Common myeloid progenitor, CD34-positive (primary cell): ENCODE measurements around the gene RAPGEF6. TPM values are rescaled to one million over a fixed set of nuclear protein-coding genes. Genes with fewer than 3 reads are reported as not detected.
"Not testable (repeated sequence)": the region's sequence is repeated elsewhere in the genome, so short reads cannot be mapped to it uniquely, and the experiment has no call there.

ENCODE experiments used
- CTCF ChIA-PET: fragments of 350-600 bp; sonication (Branson Sonifier 250); formaldehyde crosslinking; loops from one replicate; lab custom pipeline; 2021; ENCODE audit warnings: antibody characterized with exemption; lab: Charles Lee
- POLR2A ChIA-PET: fragments of 350-600 bp; sonication (Branson Sonifier 250); formaldehyde crosslinking; loops from one replicate; lab custom pipeline; 2021; ENCODE audit warnings: antibody characterized with exemption; lab: Charles Lee
- DNase-seq, 3 donors: peaks; one replicate each; pipeline versions ENCODE4 v3.0.0 to v3.0.0-alpha.2; 2013
- H3K27ac ChIP-seq, 2 experiments: 1 replicate in 1 of 2; 2 replicates in 1 of 2; pipeline ENCODE4 v1.7.0; 2013; ENCODE audit warnings: inconsistent platforms in 2 of 2, low read length in 2 of 2, mild to moderate bottlenecking in 2 of 2, low read depth in 1 of 2, moderate library complexity in 1 of 2; ENCODE audit not compliant: severe bottlenecking in 2 of 2, insufficient read depth in 1 of 2, poor library complexity in 1 of 2
- H3K27me3 ChIP-seq, 5 experiments: replicated peaks in 2 of 5; 1 replicate in 3 of 5; 2 replicates in 2 of 5; pipeline versions ENCODE4 v1.6.1 to v1.7.0; 2013; ENCODE audit warnings: low read length in 4 of 5, mild to moderate bottlenecking in 2 of 5, moderate library complexity in 2 of 5, inconsistent platforms in 1 of 5; ENCODE audit not compliant: insufficient read depth in 5 of 5, control insufficient read depth in 4 of 5
- H3K36me3 ChIP-seq, 4 experiments: 1 replicate in 2 of 4; 2 replicates in 2 of 4; pipeline versions ENCODE4 v1.6.1 to v1.7.0; 2013; ENCODE audit warnings: low read length in 3 of 4, control low read depth in 1 of 4, mild to moderate bottlenecking in 1 of 4; ENCODE audit not compliant: control insufficient read depth in 4 of 4, insufficient read depth in 4 of 4
- H3K4me1 ChIP-seq, 4 experiments: 1 replicate in 3 of 4; 2 replicates in 1 of 4; pipeline versions ENCODE4 v1.6.1 to v1.7.1; 2013; ENCODE audit warnings: low read length in 3 of 4, mild to moderate bottlenecking in 3 of 4, control low read depth in 1 of 4, inconsistent platforms in 1 of 4, moderate library complexity in 1 of 4; ENCODE audit not compliant: control insufficient read depth in 4 of 4, insufficient read depth in 4 of 4; ENCODE audit errors: control extremely low read depth in 1 of 4
- H3K4me3 ChIP-seq, 7 experiments: 1 replicate in 4 of 7; 2 replicates in 3 of 7; pipeline versions ENCODE4 v1.5.1 to v1.7.0; 2013; ENCODE audit warnings: mild to moderate bottlenecking in 7 of 7, low read length in 6 of 7, moderate library complexity in 6 of 7, inconsistent platforms in 2 of 7, low read depth in 2 of 7, control low read depth in 1 of 7; ENCODE audit not compliant: insufficient read depth in 4 of 7, control insufficient read depth in 1 of 7; ENCODE audit errors: extremely low read depth in 1 of 7
- H3K9me3 ChIP-seq, 5 experiments: 1 replicate in 4 of 5; 2 replicates in 1 of 5; pipeline versions ENCODE4 v1.6.1 to v1.7.1; 2013; ENCODE audit warnings: low read length in 4 of 5, mild to moderate bottlenecking in 2 of 5, inconsistent platforms in 1 of 5, low read depth in 1 of 5, moderate library complexity in 1 of 5; ENCODE audit not compliant: control insufficient read depth in 4 of 5, insufficient read depth in 2 of 5; ENCODE audit errors: control extremely low read depth in 1 of 5
- WGBS: methylation state at CpG from one replicate; pipeline ENCODE4 v1.1.5; 2013; ENCODE audit not compliant: insufficient coverage; 5-methylcytosine and 5-hydroxymethylcytosine counted together
- polyA plus RNA-seq: library from polyadenylated mRNA; unstranded; fragments of 120-200 nt; gene quantifications from one replicate; pipeline ENCODE4 v1.2.1, GENCODE V29; 2013

RAPGEF6 gene
- polyA plus RNA-seq, result 17.5 TPM

- H3K36me3 ChIP-seq, result peaks cover 0 to 3% (median 0%) of the 10 kb centered on the region in 4 experiments
- peak within 1 kb of the TSS; percentile 98 to 99 for H3K27ac ChIP-seq
- DNase-seq, result peak; percentile 100
- POLR2A ChIA-PET, result interaction anchor here (1.2 kb wide), 1 partner anchor 19 kb away, joined by 4 read pairs; no protein-coding TSS in a partner anchor
- 0% methylated on average over 44 of the region's 55 CpGs for WGBS
- peaks cover 40 to 66% (median 47%) of the 10 kb centered on the region in 4 experiments for H3K4me1 ChIP-seq
- no peaks in the 10 kb centered on the region for H3K9me3 ChIP-seq
- no peaks in the 10 kb centered on the region for H3K27me3 ChIP-seq
- H3K4me3 ChIP-seq, result peak within 1 kb of the TSS; percentile 81 to 98 (median 89)
- CTCF ChIA-PET, result interaction anchor here (0.9 to 1.0 kb wide), 2 partner anchors 19 to 29 kb away, joined by 3 to 4 read pairs; no protein-coding TSS in a partner anchor
These were observed at the start of gene RAPGEF6 for GRCh38 chr5:131634996-131635683. TSS of gene RAPGEF6 (minus strand) at chr5:131635229. CDS start at chr5:131635030, 199 bp downstream.

- H3K4me3 ChIP-seq, result no peak overlapping the region
- POLR2A ChIA-PET, result no interaction called here
- no peaks in the 10 kb centered on the region for H3K27me3 ChIP-seq
- H3K9me3 ChIP-seq, result no peaks in the 10 kb centered on the region
- H3K27ac ChIP-seq, result peak overlapping the region in 1 of 2 experiments; percentile 43
- DNase-seq, result no peak
- CTCF ChIA-PET, result interaction anchor here (1.1 kb wide), 1 partner anchor 44 kb away, joined by 3 read pairs; no protein-coding TSS in a partner anchor
- peaks cover 4 to 35% (median 17%) of the 10 kb centered on the region in 4 experiments for H3K36me3 ChIP-seq
- H3K4me1 ChIP-seq, result peaks cover 10 to 18% (median 11%) of the 10 kb centered on the region in 4 experiments
These were observed 49.6 kb upstream of the RAPGEF6 start for GRCh38 chr5:131684595-131684994.

- WGBS, result no CpG with 5 or more reads among the region's 1 CpG
- Histone ChIP-seq H3K27ac (no peak overlapping the region), H3K36me3 (peaks cover 4 to 40% (median 18%) of the 10 kb centered on the region in 4 experiments), H3K9me3 (no peaks in the 10 kb centered on the region), H3K4me3 (no peak overlapping the region), H3K4me1 (peaks cover 10 to 18% (median 11%) of the 10 kb centered on the region in 4 experiments), H3K27me3 (no peaks in the 10 kb centered on the region)
- ChIA-PET POLR2A (interaction anchor here (0.6 kb wide), 1 partner anchor 28 kb away, joined by 3 read pairs; no protein-coding TSS in a partner anchor), CTCF (no interaction called here)
- no peak for DNase-seq
These were observed 49.0 kb upstream of the RAPGEF6 start for GRCh38 chr5:131684051-131684450.

GRCh38 chr5:131682826-131683225, 47.8 kb upstream of the RAPGEF6 start:
- ChIA-PET POLR2A (no interaction called here), CTCF (no interaction called here)
- Histone ChIP-seq H3K27me3 (no peaks in the 10 kb centered on the region), H3K4me1 (peaks cover 10 to 18% (median 11%) of the 10 kb centered on the region in 4 experiments), H3K36me3 (peaks cover 10 to 47% (median 21%) of the 10 kb centered on the region in 4 experiments), H3K4me3 (peak overlapping the region in 1 of 7 experiments; percentile 36), H3K9me3 (no peaks in the 10 kb centered on the region), H3K27ac (peak overlapping the region in 1 of 2 experiments; percentile 55)
- WGBS, result no CpG with 5 or more reads among the region's 2 CpGs
- peak in 2 of 3 donors; percentile 43 to 53 for DNase-seq

GRCh38 chr5:131682175-131682574, 47.1 kb upstream of the RAPGEF6 start:
- Histone ChIP-seq H3K9me3 (no peaks in the 10 kb centered on the region), H3K4me3 (peak overlapping the region in 1 of 7 experiments; percentile 36), H3K27ac (no peak overlapping the region), H3K36me3 (peaks cover 15 to 48% (median 25%) of the 10 kb centered on the region in 4 experiments), H3K4me1 (peaks cover 10 to 18% (median 11%) of the 10 kb centered on the region in 4 experiments), H3K27me3 (no peaks in the 10 kb centered on the region)
- DNase-seq, result no peak
- CTCF ChIA-PET, result no interaction called here
- POLR2A ChIA-PET, result no interaction called here
- 90% methylated on average over 3 of the region's 5 CpGs for WGBS

GRCh38 chr5:131679911-131680310, 44.9 kb upstream of the RAPGEF6 start:
- Histone ChIP-seq H3K4me3 (no peak overlapping the region), H3K36me3 (peaks cover 23 to 57% (median 38%) of the 10 kb centered on the region in 4 experiments), H3K4me1 (peaks cover 10 to 18% (median 11%) of the 10 kb centered on the region in 4 experiments), H3K9me3 (no peaks in the 10 kb centered on the region), H3K27me3 (no peaks in the 10 kb centered on the region), H3K27ac (no peak overlapping the region)
- no CpG with 5 or more reads among the region's 1 CpG for WGBS
- POLR2A ChIA-PET, result no interaction called here
- peak in 2 of 3 donors; percentile 6 to 19 for DNase-seq
- CTCF ChIA-PET, result interaction anchor here (1.0 to 1.6 kb wide), 2 partner anchors 14 to 24 kb away, joined by 3 read pairs; no protein-coding TSS in a partner anchor

- POLR2A ChIA-PET, H3K27ac ChIP-seq, H3K27me3 ChIP-seq, H3K4me3 ChIP-seq, H3K9me3 ChIP-seq, CTCF ChIA-PET: not testable (repeated sequence)
- WGBS, result 100% methylated on average over 1 of the region's 10 CpGs
- H3K36me3 ChIP-seq, result peaks cover 25 to 62% (median 52%) of the 10 kb centered on the region in 4 experiments
- DNase-seq, result peak in 1 of 3 donors; percentile 6
- peaks cover 7 to 12% (median 9%) of the 10 kb centered on the region in 4 experiments for H3K4me1 ChIP-seq
These were observed 43.2 kb upstream of the RAPGEF6 start for GRCh38 chr5:131678273-131678672.
